Renal cortical epithelial cell (primary cell): Measurements from ENCODE around the gene LAPTM5. TPM values are rescaled to one million over a fixed set of nuclear protein-coding genes. Genes with fewer than 3 reads are reported as not detected.

ENCODE experiments used
- DNase-seq: peaks from one replicate; pipeline ENCODE4 v3.0.0-alpha.2; 2011; ENCODE audit warnings: low read depth
- total RNA-seq: library from RNA; depleted of rRNA; stranded (reverse); fragments of >200 nt; gene quantifications from 2 replicates; pipeline ENCODE4 v1.2.3, GENCODE V29; 2014

Gene LAPTM5
- total RNA-seq, 1 donor from 2014 or later = not detected

- no peak for DNase-seq
These were observed 27.0 kb downstream of the LAPTM5 start for GRCh38 chr1:30730346-30731108.

- DNase-seq = no peak
These were observed 27.7 kb downstream of the LAPTM5 start for GRCh38 chr1:30729901-30730300.

- no peak for DNase-seq
These were observed 28.5 kb downstream of the LAPTM5 start for GRCh38 chr1:30728832-30729638.

- no peak for DNase-seq
These were observed 29.2 kb downstream of the LAPTM5 start for GRCh38 chr1:30728340-30728739.

GRCh38 chr1:30727824-30728223 is 29.8 kb downstream of the LAPTM5 start:
- peak; percentile 65 for DNase-seq

GRCh38 chr1:30726773-30727684 is 30.5 kb downstream of the LAPTM5 start:
- DNase-seq = no peak

GRCh38 chr1:30726236-30726635 is 31.3 kb downstream of the LAPTM5 start:
- DNase-seq = no peak

GRCh38 chr1:30725450-30726095 is 32.0 kb downstream of the LAPTM5 start:
- no peak for DNase-seq

GRCh38 chr1:30724655-30725421 is 32.7 kb downstream of the LAPTM5 start:
- no peak for DNase-seq

- DNase-seq = no peak
These were observed 33.4 kb downstream of the LAPTM5 start for GRCh38 chr1:30724175-30724574.

- DNase-seq = no peak
These were observed 34.2 kb downstream of the LAPTM5 start, which contains the start of gene MATN1 for GRCh38 chr1:30723331-30723755. MATN1 (minus strand) TSS chr1:30723585; CDS start chr1:30723551, 34 bp downstream.

GRCh38 chr1:30721812-30722537 is 35.6 kb downstream of the LAPTM5 start:
- DNase-seq = peak; percentile 79

GRCh38 chr1:30721341-30721793 is 36.2 kb downstream of the LAPTM5 start:
- DNase-seq = no peak

- no peak for DNase-seq
These were observed 37.0 kb downstream of the LAPTM5 start for GRCh38 chr1:30720271-30721223.

- DNase-seq = no peak
These were observed 37.9 kb downstream of the LAPTM5 start for GRCh38 chr1:30719406-30720270.

- peak; percentile 91 for DNase-seq
These were observed 38.8 kb downstream of the LAPTM5 start for GRCh38 chr1:30718636-30719405.
